COLO829 (cell line): Measurements from ENCODE around the gene HCRTR1.

Experiments used
- DNase-seq: peaks from one replicate; pipeline ENCODE4 v3.0.0; 2012; ENCODE audit warnings: low spot score

Gene HCRTR1

DNA sequence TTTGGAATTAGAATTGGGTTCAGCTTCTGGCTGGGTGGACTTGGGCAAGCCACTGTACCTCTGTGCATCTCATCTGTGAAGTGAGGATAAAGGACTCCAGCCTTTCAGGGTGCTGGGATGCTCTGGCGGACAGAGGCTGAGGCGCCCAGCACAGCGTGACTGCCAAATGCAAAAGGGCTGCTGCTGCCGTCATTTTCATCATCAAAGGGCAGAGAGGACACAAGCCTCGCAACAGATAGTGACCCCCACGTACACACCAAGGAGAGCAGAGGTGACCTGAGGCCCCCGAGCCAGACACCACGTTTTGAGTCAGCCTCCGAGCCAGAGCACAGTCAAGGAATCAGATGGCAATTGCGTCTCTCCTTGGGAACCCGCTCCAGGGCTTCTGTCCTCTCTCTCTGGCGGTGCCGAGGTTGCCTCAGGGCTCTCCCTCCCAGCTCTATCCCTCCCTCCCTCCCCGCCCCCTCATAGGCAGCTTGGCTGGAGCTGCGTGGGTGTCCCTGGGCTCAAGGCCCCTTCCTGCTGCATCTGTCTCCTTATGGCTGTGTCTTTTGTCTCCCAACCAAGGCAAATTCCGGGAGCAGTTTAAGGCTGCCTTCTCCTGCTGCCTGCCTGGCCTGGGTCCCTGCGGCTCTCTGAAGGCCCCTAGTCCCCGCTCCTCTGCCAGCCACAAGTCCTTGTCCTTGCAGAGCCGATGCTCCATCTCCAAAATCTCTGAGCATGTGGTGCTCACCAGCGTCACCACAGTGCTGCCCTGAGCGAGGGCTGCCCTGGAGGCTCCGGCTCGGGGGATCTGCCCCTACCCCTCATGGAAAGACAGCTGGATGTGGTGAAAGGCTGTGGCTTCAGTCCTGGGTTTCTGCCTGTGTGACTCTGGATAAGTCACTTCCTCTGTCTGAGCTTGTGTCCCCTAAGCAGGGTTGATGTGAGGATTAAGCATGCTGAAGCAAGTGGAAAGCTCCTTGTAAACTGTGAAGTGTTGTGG is 9.0 kb downstream of the HCRTR1 start:
- DNase-seq, result no peak

DNA sequence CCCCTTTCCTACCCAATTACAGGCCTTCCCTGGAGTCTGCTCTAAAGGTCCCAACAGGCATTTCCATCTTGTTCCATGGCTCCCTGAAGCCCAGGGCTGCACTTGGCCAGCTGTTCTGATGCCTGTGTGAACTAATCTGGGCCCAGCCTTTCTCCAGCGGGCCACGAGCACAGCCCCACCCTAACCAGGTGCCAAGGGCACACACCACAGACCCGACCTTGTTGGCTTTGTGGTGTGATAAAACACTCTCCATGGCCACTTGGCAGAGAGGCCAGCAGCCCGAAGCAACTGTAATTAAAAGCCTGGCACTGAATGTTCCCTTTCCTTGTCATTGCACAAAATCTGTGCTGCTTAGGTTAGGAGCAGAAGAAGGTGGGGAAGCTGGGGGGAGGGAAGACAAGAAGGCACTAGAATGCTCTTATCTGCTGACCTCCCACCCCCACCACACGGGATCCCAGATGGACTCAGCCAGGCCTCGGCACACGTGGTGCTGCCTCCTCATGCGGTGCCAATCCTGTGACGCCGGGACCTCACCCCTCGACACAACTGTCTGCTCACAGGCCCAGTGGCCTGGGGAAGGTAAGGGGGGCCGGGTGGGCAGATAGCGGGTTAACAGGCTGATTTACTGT is 9.9 kb downstream of the HCRTR1 start:
- no peak for DNase-seq

DNA sequence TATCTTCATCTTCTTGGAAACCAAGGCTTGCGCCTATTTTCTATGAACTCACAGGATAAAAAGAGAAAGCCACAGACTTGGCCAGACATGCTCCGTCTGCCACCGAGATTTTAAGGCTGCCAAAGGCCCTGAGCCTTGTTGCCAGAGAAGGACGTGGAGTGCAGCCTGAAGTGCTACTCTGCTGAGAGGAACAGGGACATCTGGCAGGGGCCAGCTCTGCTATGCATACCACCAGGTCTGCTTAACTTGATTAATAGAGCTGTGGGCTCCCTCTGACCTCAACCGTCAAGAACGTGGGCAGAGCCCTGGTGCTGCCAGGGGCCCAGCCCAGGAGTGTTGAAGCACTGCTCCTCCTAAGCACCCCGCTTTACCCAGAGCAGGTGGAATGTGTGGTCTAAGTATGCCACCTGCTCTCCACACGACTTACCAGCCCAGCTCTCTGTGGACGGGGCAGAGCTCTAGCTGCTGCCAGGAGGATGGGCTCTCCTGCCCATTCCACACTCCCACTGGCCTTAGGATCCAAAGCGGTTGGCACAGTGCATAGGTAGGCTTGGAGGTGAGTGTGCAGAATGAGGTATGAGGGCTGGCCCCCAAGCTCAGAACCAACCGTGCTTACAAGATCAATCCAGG is 10.6 kb downstream of the HCRTR1 start:
- DNase-seq, result no peak

DNA sequence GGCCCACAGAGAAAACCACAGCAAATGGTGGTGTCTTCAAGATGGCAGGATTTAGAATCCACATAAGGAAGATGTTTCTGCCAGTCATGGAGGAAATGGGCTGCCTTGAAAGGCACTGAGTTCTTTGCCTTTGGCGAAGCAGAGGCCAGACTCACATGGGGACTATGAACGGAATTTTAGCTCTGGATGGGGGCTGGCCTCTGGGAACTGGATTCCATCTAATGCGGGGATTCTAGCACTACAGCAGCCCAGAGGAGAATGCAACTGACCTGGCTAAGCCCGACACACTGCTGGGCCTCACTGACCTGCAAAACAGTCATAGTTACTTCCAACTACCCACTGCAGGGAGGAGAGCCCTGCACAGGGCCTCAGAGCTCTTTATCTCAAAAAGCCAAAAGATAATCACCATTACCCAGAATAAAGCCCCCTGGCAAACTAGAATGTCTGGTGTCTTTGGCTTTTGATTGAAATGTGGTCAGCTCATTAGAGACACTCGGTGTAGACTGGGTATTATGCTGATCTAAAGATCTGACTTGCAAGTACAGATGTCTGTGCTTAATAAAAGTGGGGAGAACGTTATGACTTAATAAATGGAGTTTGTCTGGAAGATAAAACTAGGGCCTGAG is 11.6 kb downstream of the HCRTR1 start:
- no peak for DNase-seq

DNA sequence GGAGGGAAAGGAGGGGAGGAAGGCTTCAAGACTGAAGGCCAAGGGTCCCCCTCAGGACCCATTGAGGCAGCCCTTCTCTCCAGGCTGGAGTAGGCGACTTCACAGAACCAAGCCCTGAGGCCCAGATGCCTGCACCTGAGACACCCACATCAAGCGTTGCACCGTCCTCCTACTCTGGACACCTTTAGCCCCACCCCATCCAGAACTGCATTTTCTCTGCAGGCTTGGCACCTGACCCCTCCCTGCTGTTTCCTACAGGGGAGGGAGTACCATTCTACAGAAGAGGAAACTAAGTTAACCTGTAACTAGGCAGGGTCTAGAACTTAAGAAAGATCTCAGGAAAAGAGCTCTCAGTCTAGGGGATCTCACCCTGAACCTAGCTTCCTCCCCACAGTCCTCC is 15.2 kb downstream of the HCRTR1 start:
- no peak for DNase-seq

DNA sequence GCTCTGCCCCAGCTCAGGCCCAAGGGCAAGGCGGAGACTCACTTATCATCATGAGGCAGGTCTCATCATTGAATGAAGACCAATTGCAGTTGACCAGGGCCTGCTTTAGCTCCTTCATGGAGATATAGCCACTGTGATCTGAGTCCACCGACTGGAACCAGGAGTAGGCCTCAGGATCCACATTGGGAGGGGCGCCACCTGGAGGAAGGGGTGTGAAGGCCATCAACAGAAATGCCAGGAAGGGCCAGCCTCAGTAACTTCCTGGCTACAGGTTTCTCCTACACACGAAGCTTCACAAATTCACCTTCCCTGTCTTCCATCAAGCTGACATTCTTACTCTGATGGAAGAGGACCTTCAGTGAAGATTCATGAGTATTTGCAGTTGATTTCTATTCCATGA is 15.6 kb downstream of the HCRTR1 start:
- no peak for DNase-seq

DNA sequence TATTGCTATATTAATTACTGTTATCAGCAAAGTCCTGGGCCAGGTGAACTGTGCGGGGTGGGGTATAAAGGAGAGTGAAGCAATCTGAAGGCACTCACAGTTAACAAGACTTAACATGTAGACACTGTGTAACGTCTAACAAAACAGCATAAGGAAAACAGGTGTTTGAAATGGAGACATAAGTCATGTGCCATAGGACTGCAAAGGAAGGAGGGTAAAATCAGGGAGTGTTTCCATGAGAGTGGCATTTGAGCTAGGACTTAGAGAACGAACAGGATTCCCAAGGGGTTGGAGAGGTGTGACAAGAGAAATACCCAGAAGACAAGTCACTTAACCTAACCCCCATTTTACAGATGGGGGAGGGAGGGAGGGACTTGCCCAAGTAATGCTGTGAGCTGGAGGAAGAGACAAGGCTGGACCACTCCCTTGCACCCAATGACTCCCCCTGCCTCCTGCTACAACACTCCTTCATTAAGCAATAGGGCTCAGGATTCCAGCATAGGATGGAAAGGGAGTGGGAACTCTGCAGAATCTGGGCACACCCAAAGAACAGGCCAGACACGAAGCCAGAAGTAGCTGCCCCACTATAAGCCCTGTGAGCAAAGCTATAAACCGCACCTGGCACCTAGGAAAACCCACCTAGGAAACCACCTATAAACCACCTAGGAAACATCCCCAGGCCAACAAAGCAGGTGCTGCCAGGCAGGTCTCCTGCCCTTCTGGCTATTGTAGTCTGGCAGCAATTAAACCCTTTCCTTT is 20.6 kb downstream of the HCRTR1 start:
- no peak for DNase-seq

DNA sequence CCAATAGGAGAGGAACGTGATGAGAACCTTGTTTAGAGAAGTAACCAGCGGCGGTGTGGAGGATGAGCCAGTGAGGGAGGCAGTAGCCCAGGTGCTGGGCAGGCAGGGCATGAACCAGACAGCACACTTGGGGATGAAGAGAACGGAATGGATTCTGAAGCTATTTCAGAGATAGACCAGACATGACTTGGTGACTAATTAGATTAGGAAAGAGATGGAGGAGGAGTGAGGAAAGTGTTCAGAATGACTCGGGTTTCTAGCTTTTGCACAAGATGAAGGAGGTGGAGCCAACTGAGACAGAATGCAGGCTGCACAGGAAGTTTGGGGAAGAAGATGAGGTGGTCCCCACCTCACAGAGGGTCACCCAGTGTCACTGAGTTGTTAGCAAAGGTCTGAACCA is 22.1 kb downstream of the HCRTR1 start:
- no peak for DNase-seq

DNA sequence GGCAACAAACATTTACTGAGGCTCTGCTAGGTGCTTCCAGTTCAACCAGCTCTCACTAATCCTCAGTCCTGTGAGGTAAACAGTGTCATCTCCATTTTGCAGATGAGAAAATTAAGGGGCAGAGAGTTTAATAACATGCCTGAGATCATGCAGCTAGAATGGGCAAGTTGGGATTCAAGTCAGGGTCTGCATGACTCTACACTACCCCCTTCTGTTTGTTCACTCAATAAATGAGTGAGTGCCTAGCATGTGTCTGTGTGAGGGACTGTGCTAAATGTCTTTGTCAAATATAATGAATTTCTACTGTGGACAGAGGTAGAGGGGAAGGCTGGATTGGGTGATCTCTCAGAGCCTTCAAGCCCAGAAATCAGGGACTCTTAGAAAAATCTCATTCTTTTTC is 22.7 kb downstream of the HCRTR1 start:
- DNase-seq, result no peak

DNA sequence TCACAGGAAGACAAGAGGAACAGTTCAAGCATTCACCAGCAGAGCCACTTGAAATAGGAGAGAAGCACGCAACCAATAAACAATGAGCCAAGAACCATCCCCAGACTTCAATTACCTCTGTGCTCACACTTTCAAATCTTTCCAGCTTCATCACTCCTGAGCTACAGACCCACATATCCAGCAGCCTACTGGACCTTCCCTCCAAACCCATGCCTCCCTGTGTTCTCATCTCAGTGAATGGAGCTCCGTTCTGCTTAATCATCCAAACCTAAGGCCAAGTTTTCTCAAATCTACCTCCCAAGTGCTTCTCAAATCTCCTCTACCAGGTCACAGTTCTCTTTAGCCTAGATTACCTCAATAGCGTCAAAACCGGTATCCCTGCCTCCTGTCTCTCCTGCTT is 23.5 kb downstream of the HCRTR1 start:
- no peak for DNase-seq

DNA sequence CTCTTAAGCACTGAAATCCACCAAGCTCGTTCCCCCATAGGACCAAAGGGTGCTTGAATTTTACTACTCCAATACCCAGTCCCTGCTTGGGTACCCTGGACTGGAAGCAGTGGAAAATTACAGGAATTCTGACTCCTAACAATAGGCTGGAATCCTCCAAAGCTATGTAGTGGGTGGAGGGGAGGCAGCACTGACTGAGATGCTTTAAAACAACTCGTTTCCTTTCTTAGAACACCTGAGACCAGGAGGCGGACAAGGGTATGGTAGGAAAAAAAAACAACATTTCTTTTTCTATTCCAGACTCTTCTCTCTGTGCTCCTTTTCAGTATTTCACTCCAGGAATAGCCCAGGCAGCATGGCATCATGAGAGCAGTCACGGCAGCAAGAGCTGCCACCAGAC is 24.9 kb downstream of the HCRTR1 start:
- DNase-seq, result no peak

DNA sequence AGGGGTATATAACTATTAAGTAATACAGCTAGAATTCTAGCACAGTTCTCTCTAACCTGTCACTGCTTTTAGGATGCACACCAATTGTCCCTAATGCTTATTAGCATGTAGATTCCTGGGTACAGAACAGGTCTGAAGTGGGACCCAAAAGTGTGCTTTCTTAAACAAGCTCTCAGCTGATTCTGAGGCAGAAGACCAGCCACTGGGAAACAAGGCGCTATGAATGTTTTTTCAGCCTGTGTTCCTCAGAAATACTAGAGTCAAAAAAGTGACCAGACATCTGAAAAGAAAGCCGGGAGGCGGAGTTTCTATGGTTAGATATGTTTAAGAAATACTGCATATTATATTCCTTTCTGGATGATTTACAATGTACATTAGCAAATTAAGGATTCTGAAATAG is 25.4 kb downstream of the HCRTR1 start:
- DNase-seq, result no peak

DNA sequence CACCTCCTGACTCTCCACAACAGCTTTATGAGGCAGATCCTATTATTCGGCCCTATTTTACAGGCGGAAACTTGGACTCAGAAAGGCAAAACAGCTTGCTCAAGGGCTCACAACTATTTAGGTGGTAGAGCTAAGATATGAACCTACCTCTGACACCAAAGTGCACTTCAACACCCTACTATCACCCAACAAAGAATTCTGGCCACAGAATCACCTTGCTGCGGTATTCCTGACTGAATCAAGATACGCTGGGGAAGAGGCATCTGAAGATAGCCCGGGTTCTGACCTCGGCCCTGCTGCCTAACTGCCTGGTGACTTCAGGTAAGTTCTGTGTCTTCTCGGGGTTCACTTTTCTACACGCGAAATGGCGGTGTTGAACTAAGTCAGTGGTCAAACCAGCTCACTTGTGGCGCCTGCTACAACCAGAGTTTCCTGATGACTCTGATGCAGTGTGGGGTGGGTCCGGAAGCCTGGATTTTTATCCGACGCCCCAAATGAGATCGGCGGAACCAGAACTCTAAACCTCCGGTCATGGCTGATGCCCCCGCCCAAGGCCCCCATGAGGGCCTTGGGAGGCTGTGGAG is 26.6 kb downstream of the HCRTR1 start:
- DNase-seq, result no peak

DNA sequence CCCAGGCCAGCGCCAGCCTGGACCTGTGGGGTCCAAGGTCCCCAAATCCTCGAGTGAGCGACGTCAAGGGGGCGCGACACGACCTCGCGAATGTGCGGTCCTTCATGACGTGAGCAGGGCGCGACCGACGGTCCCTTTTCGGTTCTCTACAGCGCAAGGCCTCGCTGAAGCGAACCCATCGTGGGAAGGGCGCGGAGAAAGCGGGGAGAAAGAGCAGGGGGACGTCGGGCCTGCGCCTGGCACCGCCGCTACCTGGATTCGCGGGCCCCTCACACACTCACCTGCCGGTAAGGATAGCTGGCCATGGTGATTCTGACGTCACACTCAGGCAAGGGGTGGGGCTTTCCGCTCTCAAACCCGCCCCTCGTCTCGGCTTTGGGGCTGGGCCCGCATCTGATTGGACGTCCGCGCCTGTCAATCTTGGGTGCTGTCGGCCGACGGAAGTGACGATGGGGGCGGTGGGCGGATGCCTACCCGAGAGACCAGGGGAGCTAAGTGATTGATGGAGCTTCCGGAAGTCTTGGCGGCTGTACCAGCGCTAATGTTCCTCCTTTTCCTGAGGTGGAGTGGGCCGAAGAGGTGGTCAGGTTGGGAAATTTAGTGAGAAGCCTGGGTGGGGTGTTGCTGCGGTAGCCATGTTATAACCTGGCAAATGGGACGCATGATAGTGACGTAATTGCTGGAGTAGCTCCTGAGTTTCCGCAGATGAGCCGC is 27.2 kb downstream of the HCRTR1 start, which contains the start of gene PEF1:
Gene PEF1 (minus strand): TSS at position 317 of the 714 bp plus-strand sequence. CDS start 12 bp downstream, at position 305.
- peak; percentile 99 for DNase-seq

DNA sequence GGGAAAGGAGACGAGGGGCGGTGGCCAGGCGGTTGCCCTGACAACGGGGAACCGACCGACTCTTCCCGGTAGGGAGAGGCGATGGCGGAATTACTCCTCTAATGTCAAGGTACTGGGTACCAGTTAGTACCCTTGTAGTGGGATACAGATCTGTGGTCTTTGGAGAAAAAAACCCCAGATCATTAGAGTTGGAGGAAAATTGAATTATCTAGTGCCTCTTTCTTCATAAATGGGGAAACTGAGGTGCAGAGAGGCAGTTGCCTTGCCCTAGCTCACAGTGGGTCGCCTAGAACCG is 27.7 kb downstream of the HCRTR1 start:
- no peak for DNase-seq

DNA sequence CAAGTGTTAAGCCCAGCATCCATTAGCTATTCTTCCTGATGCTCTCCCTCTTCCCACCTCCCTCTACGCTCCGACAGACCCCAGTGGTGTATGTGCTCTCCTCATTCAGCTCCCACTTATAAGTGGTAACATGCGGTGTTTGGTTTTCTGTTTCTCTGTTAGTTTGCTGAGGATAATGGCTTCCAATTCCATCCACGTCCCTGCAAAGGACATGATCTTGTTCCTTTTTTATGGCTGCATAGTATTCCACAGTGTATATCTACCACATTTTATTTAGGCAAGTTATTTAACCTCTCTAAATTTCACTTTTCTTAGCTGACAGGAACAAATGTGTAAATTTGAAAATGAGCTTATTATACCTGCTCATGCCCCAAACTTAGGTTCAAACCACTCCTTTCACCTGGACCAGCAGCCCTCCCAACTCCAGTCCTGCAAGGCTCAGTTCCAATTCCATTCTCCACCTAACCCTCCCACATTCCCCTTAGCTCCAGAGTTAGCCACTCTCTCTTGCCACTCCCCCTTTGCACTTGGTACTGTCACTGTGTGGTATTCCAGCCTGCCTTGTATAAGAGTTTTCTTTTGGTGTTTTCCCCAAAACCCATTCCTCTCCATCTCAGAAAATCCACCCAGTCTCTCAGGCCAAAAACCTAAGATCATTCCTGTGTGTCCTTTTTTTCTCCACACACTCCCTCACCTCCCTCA is 28.9 kb downstream of the HCRTR1 start:
- no peak for DNase-seq

DNA sequence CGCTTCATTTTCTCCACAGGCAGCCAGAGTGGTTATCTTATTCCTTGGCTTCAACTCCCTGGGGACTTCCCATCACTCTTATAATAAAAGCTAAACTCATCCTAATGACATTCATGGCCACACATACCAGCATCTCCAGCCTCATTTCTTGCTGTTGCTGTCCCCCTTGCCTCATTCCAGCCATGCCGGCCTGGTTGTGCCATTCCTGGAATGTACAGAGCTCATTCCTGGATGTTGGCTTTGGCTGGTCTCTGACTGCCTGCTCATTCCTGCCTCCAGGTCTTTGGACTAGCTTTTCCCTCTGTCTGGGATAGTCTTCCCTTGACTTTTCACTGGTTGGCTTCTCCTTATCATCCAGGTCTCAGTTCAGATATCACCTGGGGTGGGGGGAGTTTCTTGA is 29.6 kb downstream of the HCRTR1 start:
- no peak for DNase-seq

DNA sequence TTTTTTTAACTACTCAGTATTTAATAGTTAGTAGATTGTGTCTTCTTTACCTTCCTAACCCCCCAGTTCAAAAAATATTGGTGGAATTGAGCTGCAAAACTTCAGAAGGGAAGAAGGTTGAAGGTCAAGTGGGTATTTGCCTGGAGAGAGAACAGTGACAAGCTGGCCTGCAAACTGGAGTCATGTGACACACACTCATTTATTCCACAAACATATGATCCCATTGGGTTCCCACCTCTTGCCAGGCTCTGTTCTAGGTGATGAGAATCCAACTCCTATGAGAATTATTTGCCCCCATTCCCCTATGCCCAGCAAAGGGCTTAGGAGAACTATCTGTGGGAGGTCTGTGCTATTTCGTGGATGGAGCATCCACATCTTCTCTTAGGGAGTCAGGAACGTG is 30.7 kb downstream of the HCRTR1 start:
- no peak for DNase-seq

DNA sequence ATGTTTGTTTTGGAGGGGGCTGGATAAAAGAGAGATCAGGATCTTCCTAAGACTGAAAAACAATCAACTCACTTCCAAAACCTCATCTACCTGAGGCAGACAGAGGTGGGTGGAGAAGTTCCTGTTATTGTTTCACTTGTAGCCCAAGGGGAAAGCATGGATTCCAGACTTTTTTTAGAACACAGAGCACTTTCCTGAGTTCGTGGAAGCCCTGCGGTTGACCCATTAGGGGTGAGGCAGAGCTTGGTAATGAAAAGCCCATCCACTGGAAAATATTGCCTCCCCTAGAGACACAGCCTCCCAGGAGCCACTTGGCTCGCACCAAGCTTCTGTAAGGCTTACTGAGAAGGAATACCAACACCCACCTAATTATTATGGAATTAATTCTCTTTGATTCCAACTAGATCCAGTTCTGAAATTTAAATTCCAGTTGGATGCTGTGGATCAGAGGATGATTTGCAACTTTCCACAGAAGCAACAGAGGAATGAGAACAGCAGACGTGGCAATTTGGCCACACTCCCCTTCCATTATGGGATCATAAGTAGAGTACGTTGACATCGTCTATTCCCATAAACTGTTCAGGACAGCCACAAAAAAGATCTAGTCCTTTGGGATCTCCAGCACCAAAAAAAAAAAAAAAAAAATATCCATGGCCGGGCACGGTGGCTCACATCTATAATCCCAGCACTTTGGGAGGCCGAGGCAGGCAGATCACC is 31.3 kb downstream of the HCRTR1 start:
- no peak for DNase-seq
